Activated B cell treated with CpG ODN at 0.5 μM for 24 hours (primary cell): ENCODE data around the gene RPRD2. TPM values are rescaled to one million over a fixed set of nuclear protein-coding genes. Genes with fewer than 3 reads are reported as not detected.

Source experiments
- ATAC-seq: fragments of 200-7000 bp; cut with Tn5 transposase; one replicate; pipeline ENCODE4 v1.10.0; 2021; ENCODE audit warnings: low read depth, mild to moderate bottlenecking, moderate library complexity
- CTCF ChIA-PET: fragments of 350-600 bp; sonication (Branson Sonifier 250); formaldehyde crosslinking; loops from one replicate; lab custom pipeline; 2021; ENCODE audit warnings: antibody characterized with exemption; lab: Charles Lee
- POLR2A ChIA-PET: fragments of 350-600 bp; sonication (Branson Sonifier 250); formaldehyde crosslinking; loops from one replicate; lab custom pipeline; 2021; ENCODE audit warnings: antibody characterized with exemption; lab: Charles Lee
- DNase-seq: peaks from one replicate; pipeline ENCODE4 v3.0.0; 2022
- H3K27ac Mint-ChIP-seq: one replicate; pipeline ENCODE4 v1.8.0; 2020; ENCODE audit warnings: mixed read lengths
- H3K27me3 Mint-ChIP-seq: one replicate; pipeline ENCODE4 v1.8.0; 2021; ENCODE audit warnings: mixed read lengths
- H3K36me3 Mint-ChIP-seq: one replicate; pipeline ENCODE4 v1.8.0; 2021; ENCODE audit warnings: low read depth, mixed read lengths
- H3K4me1 Mint-ChIP-seq: one replicate; pipeline ENCODE4 v1.8.0; 2021; ENCODE audit warnings: mixed read lengths
- H3K4me3 Mint-ChIP-seq: one replicate; pipeline ENCODE4 v1.8.0; 2020; ENCODE audit warnings: mild to moderate bottlenecking, mixed read lengths
- H3K9me3 Mint-ChIP-seq: one replicate; pipeline ENCODE4 v1.8.0; 2020; ENCODE audit warnings: mixed read lengths
- CTCF ChIP-seq: fragments of 200-600 bp; IDR thresholded peaks from one replicate; pipeline ENCODE4 v1.8.0; 2022; ENCODE audit warnings: antibody characterized with exemption, mild to moderate bottlenecking
- intact Hi-C: fragments of 100-400 bp; cut with micrococcal nuclease; formaldehyde crosslinking; loops from one replicate; pipeline ENCODE4 v1.15.1; 2024
- total RNA-seq: library from RNA; stranded (reverse); gene quantifications from 2 replicates; pipeline ENCODE4 v1.2.3, GENCODE V29; 2022

The RPRD2 gene
- total RNA-seq, 1 donor from 2014 or later = 28.6 TPM

DNA sequence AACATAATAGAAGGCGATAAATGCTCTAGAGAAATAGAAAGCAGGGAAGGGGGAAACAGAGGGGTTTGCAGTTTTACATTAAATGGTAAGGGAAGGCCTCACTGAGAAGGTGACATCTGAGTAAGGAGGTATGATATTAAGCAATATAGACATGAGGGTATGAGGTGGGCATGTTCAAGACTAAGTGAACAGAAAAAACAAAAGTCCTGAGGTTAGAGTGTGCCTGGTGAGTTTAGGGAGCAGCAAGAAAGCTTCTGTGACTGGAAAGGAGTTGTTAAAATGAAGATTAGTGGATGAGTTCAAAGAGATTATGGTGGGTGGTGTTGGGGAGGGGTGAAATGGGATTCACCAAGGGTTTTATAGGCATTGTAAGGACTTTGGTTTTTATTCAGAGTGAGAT, 8.6 kb downstream of the RPRD2 start:
- DNase-seq (no peak), ATAC-seq (no peak)
- peaks cover 15% of the 10 kb centered on the region for H3K36me3 Mint-ChIP-seq
- no peak overlapping the region for H3K27ac Mint-ChIP-seq
- ChIA-PET POLR2A (interaction anchor here (1.2 kb wide), 1 partner anchor 9 kb away, joined by 10 read pairs; the partner anchor contains the start of gene RPRD2), CTCF (no interaction called here)
- no peak overlapping the region for H3K4me3 Mint-ChIP-seq
- H3K4me1 Mint-ChIP-seq = peaks cover 55% of the 10 kb centered on the region
- TF ChIP-seq CTCF = no peak
- intact Hi-C loops = loop anchor here (5.0 kb wide), 1 partner anchor 35 kb away; no protein-coding TSS in a partner anchor
- no peaks in the 10 kb centered on the region for H3K9me3 Mint-ChIP-seq
- no peaks in the 10 kb centered on the region for H3K27me3 Mint-ChIP-seq

DNA sequence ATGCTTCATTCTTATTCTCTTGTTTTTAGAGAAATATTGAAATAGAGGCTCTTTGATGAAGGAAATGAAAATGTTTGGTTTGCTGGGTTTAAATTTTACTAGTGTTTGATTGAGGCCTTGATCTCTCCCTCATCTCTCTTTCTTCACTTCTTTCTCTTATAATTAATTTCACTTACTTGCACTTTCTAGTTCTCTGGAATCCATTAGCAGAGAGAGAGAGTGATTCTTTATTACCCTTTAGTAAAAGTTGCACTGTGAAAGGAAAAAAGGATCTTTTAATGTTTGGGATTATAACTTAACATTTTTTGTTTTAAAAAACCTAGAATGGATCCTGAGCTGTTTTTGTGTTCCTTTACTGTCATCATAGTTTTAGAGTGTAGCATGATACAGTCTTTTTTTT, 12.2 kb downstream of the RPRD2 start:
- TF ChIP-seq CTCF = no peak
- ChIA-PET POLR2A (interaction anchor here (4.0 kb wide), 1 partner anchor 11 kb away, joined by 34 read pairs; the partner anchor contains the start of gene RPRD2), CTCF (interaction anchor here (0.7 kb wide), 1 partner anchor 36 kb away, joined by 3 read pairs; no protein-coding TSS in a partner anchor)
- no peaks in the 10 kb centered on the region for H3K27me3 Mint-ChIP-seq
- DNase-seq = no peak
- H3K4me3 Mint-ChIP-seq = no peak overlapping the region
- intact Hi-C loops = no loop called here
- no peak for ATAC-seq
- no peaks in the 10 kb centered on the region for H3K9me3 Mint-ChIP-seq
- H3K36me3 Mint-ChIP-seq = peaks cover 7% of the 10 kb centered on the region
- peaks cover 42% of the 10 kb centered on the region for H3K4me1 Mint-ChIP-seq
- peak overlapping the region; percentile 62 for H3K27ac Mint-ChIP-seq

GRCh38 chr1:150383631-150384324, 19.8 kb downstream of the RPRD2 start:
- no peak for TF ChIP-seq CTCF
- Mint-ChIP-seq H3K27ac (no peak overlapping the region), H3K4me3 (no peak overlapping the region), H3K36me3 (peaks cover 6% of the 10 kb centered on the region), H3K4me1 (peaks cover 19% of the 10 kb centered on the region), H3K27me3 (no peaks in the 10 kb centered on the region), H3K9me3 (no peaks in the 10 kb centered on the region)
- DNase-seq = no peak
- ChIA-PET POLR2A (interaction anchor here (0.6 to 3.3 kb wide), 3 partner anchors 9 to 20 kb away, joined by 3 to 12 read pairs (median 7); partner anchors contain the start of gene RPRD2), CTCF (no interaction called here)
- intact Hi-C loops = no loop called here
- ATAC-seq = no peak

GRCh38 chr1:150385537-150386445, 21.8 kb downstream of the RPRD2 start:
- Mint-ChIP-seq H3K36me3 (peaks cover 12% of the 10 kb centered on the region), H3K27ac (no peak overlapping the region), H3K4me1 (peaks cover 30% of the 10 kb centered on the region), H3K4me3 (no peak overlapping the region), H3K27me3 (no peaks in the 10 kb centered on the region), H3K9me3 (no peaks in the 10 kb centered on the region)
- TF ChIP-seq CTCF = no peak
- ChIA-PET POLR2A (interaction anchor here (0.5 to 3.3 kb wide), 5 partner anchors 14 to 498 kb away, joined by 4 to 12 read pairs (median 5); partner anchors contain the start of gene RPRD2), CTCF (no interaction called here)
- DNase-seq = no peak
- intact Hi-C loops = no loop called here
- ATAC-seq = no peak
